ENCODE data around the gene ADCY1.

- TF ChIP-seq CTCF (conservative IDR thresholded peaks at IDR 0.05; ENCODE audit: low read length) = no peak
- TF ChIP-seq EZH2phosphoT487 (IDR thresholded peaks at IDR 0.05; ENCODE audit: borderline replicate concordance) = no peak
These were observed 139.7 kb downstream of the ADCY1 start for GRCh38 chr7:45713669-45714520.

Data from Loucy (cell line).